Loucy (cell line): ENCODE data around the gene ECPAS.

Experiments used
- CTCF ChIP-seq: fragments of 200-600 bp; sonication (generic); conservative IDR thresholded peaks from 2 replicates; pipeline ENCODE4 v1.5.1; 2014; ENCODE audit warnings: mild to moderate bottlenecking, antibody characterized with exemption, low read length
- EZH2phosphoT487 ChIP-seq: fragments of 200-600 bp; IDR thresholded peaks from 2 replicates; pipeline ENCODE4 v1.6.1; 2018; ENCODE audit warnings: antibody characterized with exemption, mild to moderate bottlenecking, moderate library complexity, borderline replicate concordance

- no peak for TF ChIP-seq CTCF
- TF ChIP-seq EZH2phosphoT487: no peak
Observed at GRCh38 chr9:111399211-111399739, 84.9 kb downstream of the ECPAS start.
